Stromal cell of bone marrow (primary cell): ENCODE data around the gene STEAP3.

Source experiments
- DNase-seq: peaks from one replicate; pipeline ENCODE4 v3.0.0-alpha.2; 2012; ENCODE audit warnings: low read depth

The STEAP3 gene

DNA sequence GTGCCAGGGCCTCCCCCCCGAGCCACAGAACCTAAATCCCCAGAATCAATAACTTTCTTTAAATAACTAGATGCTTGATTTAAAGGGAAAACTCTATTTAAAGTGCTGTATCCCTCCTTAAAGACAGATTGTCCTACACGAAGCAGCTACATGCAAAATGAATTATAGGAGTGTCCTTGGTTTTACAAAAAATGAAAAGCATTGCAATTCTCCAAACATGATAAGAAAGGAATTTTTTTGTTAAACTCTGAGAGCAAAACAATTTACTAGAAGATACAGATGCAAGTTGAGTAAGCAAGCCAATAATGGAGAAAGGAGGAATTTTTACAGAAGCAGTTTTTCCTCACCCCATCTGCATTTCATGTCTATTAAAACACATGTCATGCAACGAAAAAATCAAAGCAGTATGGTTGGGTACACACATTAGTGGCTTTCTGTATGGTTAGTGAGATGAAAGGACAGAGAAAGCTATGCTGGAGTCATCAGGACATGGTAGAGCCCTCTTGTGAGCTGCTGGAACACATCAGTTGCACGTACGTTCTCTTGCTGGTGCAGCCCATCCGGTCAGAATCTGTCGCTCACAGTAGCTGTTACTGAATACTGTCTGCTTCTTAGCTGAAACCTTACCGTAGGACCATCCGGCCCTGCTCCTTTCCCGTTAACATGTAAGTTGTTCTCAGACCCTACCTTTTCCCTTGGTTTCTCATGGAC, 25.9 kb upstream of the STEAP3 start:
- no peak for DNase-seq

DNA sequence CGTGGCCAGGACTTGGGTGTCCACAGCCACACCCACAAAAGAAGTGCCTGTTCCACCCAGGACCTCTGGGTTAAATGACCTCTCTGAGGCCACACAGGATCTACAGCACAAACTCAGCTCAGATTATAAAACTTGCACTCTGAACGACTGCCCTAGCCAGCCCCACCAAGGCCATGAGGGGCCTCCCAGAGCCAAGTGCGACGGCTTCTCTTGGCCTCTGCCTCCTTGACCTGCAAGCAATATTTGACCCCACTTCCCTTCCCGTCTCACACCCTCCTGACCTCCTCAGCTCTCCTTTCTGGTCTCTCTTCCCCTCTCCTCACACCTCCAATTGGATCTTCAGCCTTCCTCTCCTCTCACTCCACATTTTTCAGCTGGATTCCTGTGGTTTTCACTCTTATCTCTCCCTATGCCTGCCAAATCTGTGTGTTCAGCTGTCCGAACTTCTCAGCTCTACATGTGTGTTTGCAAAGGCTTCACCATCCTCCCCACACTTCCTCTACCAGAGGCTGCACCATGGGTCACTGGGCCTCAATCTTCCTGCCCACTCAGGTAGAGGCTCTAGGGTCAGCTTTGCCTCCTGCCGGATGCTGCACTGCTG, 25.3 kb upstream of the STEAP3 start:
- DNase-seq, result no peak

- DNase-seq, result no peak
These were observed 21.8 kb upstream of the STEAP3 start for GRCh38 chr2:119201815-119202214.

GRCh38 chr2:119202610-119203310, 20.9 kb upstream of the STEAP3 start:
- DNase-seq, result no peak

DNA sequence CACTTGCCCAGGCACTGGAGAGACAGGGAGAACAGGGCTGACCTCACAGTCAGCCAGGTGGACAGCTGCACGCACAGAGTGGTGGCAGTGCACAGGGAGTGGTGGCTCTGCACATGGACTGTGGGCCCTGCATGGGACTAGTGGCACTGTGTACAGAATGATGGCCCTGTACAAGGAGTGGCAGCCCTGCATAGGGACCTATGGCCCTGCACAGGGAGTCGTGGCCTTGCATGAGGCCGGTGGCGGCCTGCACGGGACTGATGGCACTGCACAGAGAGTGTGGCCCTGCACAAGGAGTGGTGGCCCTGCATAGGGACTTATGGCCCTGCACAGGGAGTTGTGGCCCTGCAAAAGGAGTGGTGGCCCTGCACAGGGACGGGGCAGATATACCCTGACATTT, 19.1 kb upstream of the STEAP3 start:
- no peak for DNase-seq

DNA sequence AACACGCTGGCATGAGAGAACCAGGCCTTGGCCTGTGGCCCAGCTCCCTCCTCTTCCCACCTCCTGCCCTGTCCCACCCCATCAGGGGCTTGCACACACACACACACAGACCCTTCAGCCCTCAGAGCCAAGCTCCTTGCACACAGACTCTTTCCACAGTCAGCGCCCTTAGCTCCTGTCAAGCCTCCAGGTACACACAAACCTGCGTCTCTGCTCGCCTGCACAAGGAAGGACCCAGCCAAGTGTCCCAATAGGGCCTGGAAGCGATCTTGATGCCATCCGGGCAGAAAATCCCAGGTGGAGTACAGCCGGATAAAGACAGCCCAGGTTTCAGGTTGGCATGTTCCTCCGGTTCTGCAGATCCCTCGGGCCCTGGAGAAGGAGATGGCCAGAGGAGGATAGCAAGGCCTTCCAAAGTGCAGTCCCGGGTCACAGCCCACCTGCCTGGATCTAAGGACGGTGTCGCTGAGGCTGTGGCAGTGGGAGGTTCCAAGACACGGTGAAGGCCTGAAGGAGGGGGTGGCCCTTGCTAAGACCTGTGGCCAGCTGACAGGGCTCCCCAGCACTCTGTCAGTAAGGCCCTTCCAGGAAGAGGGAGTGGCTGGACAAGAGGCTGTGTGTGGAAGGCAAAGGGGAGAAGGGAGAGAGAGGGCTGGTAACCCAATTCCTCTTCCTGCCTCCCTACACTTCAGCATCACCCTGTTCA, 18.5 kb upstream of the STEAP3 start:
- DNase-seq, result no peak

DNA sequence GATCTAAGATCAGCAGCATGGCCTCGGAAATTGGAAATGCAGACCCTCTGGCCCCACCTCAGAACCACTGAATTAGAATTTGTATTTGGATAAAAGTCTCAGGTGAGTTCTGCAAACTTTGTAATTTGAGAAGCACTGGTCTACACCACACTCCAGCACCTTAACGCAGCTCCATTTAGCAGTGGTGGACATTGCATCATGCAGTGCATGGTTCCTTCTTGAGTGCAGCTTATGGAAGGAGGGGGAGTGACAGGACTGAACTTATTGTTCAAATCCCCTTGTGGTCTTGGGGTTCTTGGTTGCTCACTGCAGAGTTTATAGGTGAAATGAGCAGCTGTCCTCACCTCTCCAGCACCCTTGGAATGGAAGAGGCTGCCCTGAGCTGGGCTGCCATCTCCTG, 17.4 kb upstream of the STEAP3 start:
- no peak for DNase-seq

DNA sequence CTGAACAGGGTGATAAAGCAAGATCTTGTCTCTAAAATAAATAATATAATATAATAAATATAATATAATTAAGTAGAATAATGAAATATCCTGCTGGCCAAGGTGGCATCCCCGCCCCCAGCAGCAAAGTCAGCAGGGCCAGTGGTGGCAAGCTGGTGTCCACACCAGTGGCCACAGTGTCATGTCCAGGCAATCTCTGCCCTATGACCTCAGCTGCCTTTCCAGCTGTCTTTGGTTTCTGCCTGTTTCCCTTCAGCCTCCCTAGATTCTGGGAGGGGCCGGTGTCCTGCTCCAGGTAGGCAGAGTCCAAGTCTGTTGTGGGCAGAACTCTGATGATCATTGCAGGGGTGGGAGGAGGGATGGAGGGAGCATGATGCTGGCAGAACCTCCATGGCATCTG, 16.2 kb upstream of the STEAP3 start:
- DNase-seq, result no peak

GRCh38 chr2:119208791-119209203, 14.8 kb upstream of the STEAP3 start:
- DNase-seq, result no peak

DNA sequence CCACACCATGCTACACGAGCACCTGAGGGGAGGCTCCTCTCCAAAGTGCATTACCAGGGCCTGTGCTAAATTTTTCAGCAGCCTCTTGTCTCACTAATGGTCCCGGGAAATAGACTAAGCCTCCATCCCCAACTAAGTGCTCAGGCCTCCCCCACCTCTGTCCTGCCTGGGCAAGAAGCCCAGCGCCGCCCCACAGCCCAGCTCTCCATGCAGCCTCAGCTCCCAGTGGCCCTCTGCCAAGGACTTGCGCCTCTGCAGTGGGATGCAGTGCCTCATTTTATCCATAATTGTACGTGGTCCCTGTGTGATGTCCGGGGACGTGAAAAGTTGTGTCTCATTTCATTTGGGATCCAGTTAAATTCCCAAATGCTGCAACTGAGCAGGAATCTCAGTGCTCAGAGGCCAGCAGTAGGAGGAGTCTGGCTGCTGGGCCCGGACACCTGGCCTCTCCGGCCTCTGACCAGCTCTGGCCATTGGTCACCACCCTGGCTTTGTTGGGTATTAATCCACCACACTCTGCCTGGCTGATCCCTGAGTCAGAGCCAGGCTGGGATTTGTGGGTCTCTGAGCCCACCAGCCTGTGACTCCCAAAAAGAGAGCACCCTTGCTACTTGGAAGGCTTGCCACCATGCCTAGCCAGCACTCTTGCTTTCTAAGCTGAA, 11.4 kb upstream of the STEAP3 start:
- DNase-seq, result no peak

GRCh38 chr2:119214453-119215037, 9.1 kb upstream of the STEAP3 start:
- no peak for DNase-seq

GRCh38 chr2:119216994-119217393, 6.6 kb upstream of the STEAP3 start:
- DNase-seq, result no peak

GRCh38 chr2:119218478-119219064, 5.1 kb upstream of the STEAP3 start:
- peak; percentile 55 for DNase-seq

GRCh38 chr2:119219873-119220272, 3.8 kb upstream of the STEAP3 start:
- DNase-seq, result no peak

DNA sequence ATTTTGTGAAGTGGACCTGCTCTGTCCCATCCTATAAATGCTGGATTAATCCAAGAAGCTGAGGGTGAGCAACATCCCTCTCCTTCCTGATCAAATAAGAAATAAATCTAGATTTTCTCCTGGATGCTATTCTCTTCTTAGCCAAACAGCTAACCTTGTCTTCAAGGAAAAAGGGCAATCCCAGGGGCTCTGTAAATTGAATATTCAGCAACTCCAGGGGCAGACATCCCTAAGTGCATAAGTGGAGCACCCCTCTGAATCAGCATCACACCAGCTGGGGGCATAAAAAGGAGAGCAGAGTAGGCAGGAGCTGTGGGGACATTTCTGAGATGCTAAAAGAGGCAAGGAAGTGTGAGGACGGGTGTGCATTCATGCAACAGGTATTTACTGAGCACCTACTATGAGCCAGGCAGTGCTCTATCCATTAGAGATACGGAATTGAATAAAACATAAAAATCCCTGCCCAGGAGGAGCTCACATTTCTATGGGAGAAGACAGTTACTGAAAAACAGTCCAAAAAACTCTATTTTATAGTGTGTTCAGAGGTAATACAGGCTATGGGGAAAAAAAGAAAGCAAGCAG, 2.8 kb upstream of the STEAP3 start:
- no peak for DNase-seq

- DNase-seq, result no peak
These were observed 2.0 kb upstream of the STEAP3 start for GRCh38 chr2:119221609-119222008.

GRCh38 chr2:119222213-119222612, 1.4 kb upstream of the STEAP3 start:
- no peak for DNase-seq

DNA sequence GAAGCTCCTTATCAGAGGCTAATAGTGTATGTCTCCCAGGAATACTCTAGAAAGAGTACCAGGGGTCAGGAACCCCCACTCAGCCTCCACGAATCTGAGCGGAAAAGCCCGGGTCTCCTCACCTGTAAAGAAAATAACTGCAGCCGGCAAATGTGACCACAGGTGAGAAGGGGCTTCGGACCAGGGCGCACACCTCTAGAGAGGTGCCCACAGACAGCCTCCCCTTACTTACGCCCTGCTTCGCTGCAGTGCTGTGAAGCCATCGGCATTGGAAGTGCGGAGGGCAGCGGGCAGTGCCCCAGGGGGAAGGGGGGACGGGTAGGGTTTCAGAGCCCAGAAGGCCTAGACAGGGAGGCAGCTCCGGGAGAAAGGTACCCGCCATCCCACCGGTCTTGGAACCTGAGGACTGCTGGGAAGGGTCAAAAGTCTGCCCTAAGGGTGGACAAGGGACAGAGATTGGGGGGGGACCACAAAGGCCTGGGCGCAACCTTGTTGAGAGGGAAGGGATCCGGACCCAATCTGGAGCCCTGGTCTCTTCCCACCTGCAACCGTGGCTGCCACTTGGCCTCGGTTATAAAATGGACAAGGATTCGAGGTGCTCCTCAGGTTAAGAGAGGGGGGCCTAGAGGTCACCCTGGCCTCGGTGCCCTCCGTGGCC, 642 bp upstream of the STEAP3 start:
- DNase-seq, result no peak

GRCh38 chr2:119224391-119225104, 914 bp downstream of the STEAP3 start:
- DNase-seq, result no peak
